ENCODE results near the gene VAV2.
"Not testable (repeated sequence)": the region's sequence is repeated elsewhere in the genome, so short reads cannot be mapped to it uniquely, and the experiment has no call there.

Gene VAV2

GRCh38 chr9:133917375-133917774 is 74.7 kb downstream of the VAV2 start:
- DNase-seq (ENCODE audit: low read depth in 3 of 3): no peak

- DNase-seq (ENCODE audit: low read depth in 3 of 3): no peak
Measured at GRCh38 chr9:133916159-133916541, 76.0 kb downstream of the VAV2 start.

GRCh38 chr9:133915534-133916158 is 76.5 kb downstream of the VAV2 start:
- no peak for DNase-seq (ENCODE audit: low read depth in 3 of 3)

GRCh38 chr9:133914442-133915342 is 77.4 kb downstream of the VAV2 start:
- DNase-seq (ENCODE audit: low read depth in 3 of 3): no peak

- DNase-seq (ENCODE audit: low read depth in 3 of 3): no peak
Measured at GRCh38 chr9:133913571-133914369, 78.4 kb downstream of the VAV2 start.

- DNase-seq (ENCODE audit: low read depth in 3 of 3): no peak
Measured at GRCh38 chr9:133910855-133911514, 81.1 kb downstream of the VAV2 start.

- DNase-seq (ENCODE audit: low read depth in 3 of 3): no peak
Measured at GRCh38 chr9:133906932-133907910, 84.9 kb downstream of the VAV2 start.

GRCh38 chr9:133906218-133906617 is 85.9 kb downstream of the VAV2 start:
- DNase-seq (ENCODE audit: low read depth in 3 of 3): no peak

GRCh38 chr9:133905493-133905892 is 86.6 kb downstream of the VAV2 start:
- no peak for DNase-seq (ENCODE audit: low read depth in 3 of 3)

GRCh38 chr9:133904346-133905090 is 87.6 kb downstream of the VAV2 start:
- no peak for DNase-seq (ENCODE audit: low read depth in 3 of 3)

GRCh38 chr9:133901184-133901835 is 90.8 kb downstream of the VAV2 start:
- DNase-seq (ENCODE audit: low read depth in 3 of 3): no peak

GRCh38 chr9:133897675-133898074 is 94.4 kb downstream of the VAV2 start:
- DNase-seq (ENCODE audit: low read depth in 3 of 3): no peak

- DNase-seq (ENCODE audit: low read depth in 3 of 3): not testable (repeated sequence)
Measured at GRCh38 chr9:133896007-133896406, 96.1 kb downstream of the VAV2 start.

GRCh38 chr9:133895335-133895734 is 96.8 kb downstream of the VAV2 start:
- DNase-seq (ENCODE audit: low read depth in 3 of 3): no peak

GRCh38 chr9:133894377-133895321 is 97.5 kb downstream of the VAV2 start:
- no peak for DNase-seq (ENCODE audit: low read depth in 3 of 3)

- no peak for DNase-seq (ENCODE audit: low read depth in 3 of 3)
Measured at GRCh38 chr9:133893191-133893994, 98.7 kb downstream of the VAV2 start.

- no peak for DNase-seq (ENCODE audit: low read depth in 3 of 3)
Measured at GRCh38 chr9:133892193-133892920, 99.8 kb downstream of the VAV2 start.
